ENCODE results near the gene FADS1.

FADS1 gene

GRCh38 chr11:61841636-61842527, 25.1 kb upstream of the FADS1 start:
- Histone ChIP-seq H3K9me3 (ENCODE audit: low read length) (no peaks in the 10 kb centered on the region), H3K27ac (ENCODE audit: low read depth, low read length) (no peak overlapping the region), H3K4me1 (ENCODE audit: insufficient read depth, low read length) (no peaks in the 10 kb centered on the region), H3K36me3 (ENCODE audit: insufficient read depth, low read length) (peaks cover 6% of the 10 kb centered on the region), H3K27me3 (ENCODE audit: control insufficient read depth in 1 of 2, insufficient read depth in 2 of 2, low read length in 2 of 2) (no peaks in the 10 kb centered on the region), H3K4me3 (ENCODE audit: low read depth in 1 of 2, low read length in 2 of 2) (no peak overlapping the region), H3K9ac (ENCODE audit: low read length) (no peak overlapping the region)

- H3K27me3 ChIP-seq (ENCODE audit: control insufficient read depth in 1 of 2, insufficient read depth in 2 of 2, low read length in 2 of 2), result no peaks in the 10 kb centered on the region
- no peak overlapping the region for H3K4me3 ChIP-seq (ENCODE audit: low read depth in 1 of 2, low read length in 2 of 2)
- H3K9ac ChIP-seq (ENCODE audit: low read length), result no peak overlapping the region
- no peak overlapping the region for H3K27ac ChIP-seq (ENCODE audit: low read depth, low read length)
- H3K36me3 ChIP-seq (ENCODE audit: insufficient read depth, low read length), result peaks cover 6% of the 10 kb centered on the region
- H3K4me1 ChIP-seq (ENCODE audit: insufficient read depth, low read length), result no peaks in the 10 kb centered on the region
- no peaks in the 10 kb centered on the region for H3K9me3 ChIP-seq (ENCODE audit: low read length)
Measured at GRCh38 chr11:61840371-61840770, 23.6 kb upstream of the FADS1 start.

GRCh38 chr11:61839742-61840141, 22.9 kb upstream of the FADS1 start:
- Histone ChIP-seq H3K36me3 (ENCODE audit: insufficient read depth, low read length) (peaks cover 6% of the 10 kb centered on the region), H3K27me3 (ENCODE audit: control insufficient read depth in 1 of 2, insufficient read depth in 2 of 2, low read length in 2 of 2) (no peaks in the 10 kb centered on the region), H3K9me3 (ENCODE audit: low read length) (no peaks in the 10 kb centered on the region), H3K9ac (ENCODE audit: low read length) (no peak overlapping the region), H3K4me3 (ENCODE audit: low read depth in 1 of 2, low read length in 2 of 2) (no peak overlapping the region), H3K27ac (ENCODE audit: low read depth, low read length) (no peak overlapping the region), H3K4me1 (ENCODE audit: insufficient read depth, low read length) (peaks cover 4% of the 10 kb centered on the region)

- H3K27ac ChIP-seq (ENCODE audit: low read depth, low read length), result no peak overlapping the region
- no peak overlapping the region for H3K4me3 ChIP-seq (ENCODE audit: low read depth in 1 of 2, low read length in 2 of 2)
- no peak overlapping the region for H3K9ac ChIP-seq (ENCODE audit: low read length)
- peaks cover 6% of the 10 kb centered on the region for H3K36me3 ChIP-seq (ENCODE audit: insufficient read depth, low read length)
- H3K27me3 ChIP-seq (ENCODE audit: control insufficient read depth in 1 of 2, insufficient read depth in 2 of 2, low read length in 2 of 2), result no peaks in the 10 kb centered on the region
- peaks cover 10% of the 10 kb centered on the region for H3K4me1 ChIP-seq (ENCODE audit: insufficient read depth, low read length)
- H3K9me3 ChIP-seq (ENCODE audit: low read length), result no peaks in the 10 kb centered on the region
Measured at GRCh38 chr11:61838921-61839320, 22.1 kb upstream of the FADS1 start.

- no peak overlapping the region for H3K9ac ChIP-seq (ENCODE audit: low read length)
- peaks cover 6% of the 10 kb centered on the region for H3K36me3 ChIP-seq (ENCODE audit: insufficient read depth, low read length)
- no peak overlapping the region for H3K27ac ChIP-seq (ENCODE audit: low read depth, low read length)
- H3K9me3 ChIP-seq (ENCODE audit: low read length), result no peaks in the 10 kb centered on the region
- no peaks in the 10 kb centered on the region for H3K27me3 ChIP-seq (ENCODE audit: control insufficient read depth in 1 of 2, insufficient read depth in 2 of 2, low read length in 2 of 2)
- H3K4me1 ChIP-seq (ENCODE audit: insufficient read depth, low read length), result peaks cover 10% of the 10 kb centered on the region
- no peak overlapping the region for H3K4me3 ChIP-seq (ENCODE audit: low read depth in 1 of 2, low read length in 2 of 2)
Measured at GRCh38 chr11:61838501-61838900, 21.7 kb upstream of the FADS1 start.

- Histone ChIP-seq H3K9ac (ENCODE audit: low read length) (no peak overlapping the region), H3K4me3 (ENCODE audit: low read depth in 1 of 2, low read length in 2 of 2) (no peak overlapping the region), H3K27ac (ENCODE audit: low read depth, low read length) (no peak overlapping the region), H3K27me3 (ENCODE audit: control insufficient read depth in 1 of 2, insufficient read depth in 2 of 2, low read length in 2 of 2) (no peaks in the 10 kb centered on the region), H3K36me3 (ENCODE audit: insufficient read depth, low read length) (peaks cover 6% of the 10 kb centered on the region), H3K4me1 (ENCODE audit: insufficient read depth, low read length) (peaks cover 10% of the 10 kb centered on the region), H3K9me3 (ENCODE audit: low read length) (no peaks in the 10 kb centered on the region)
Measured at GRCh38 chr11:61837411-61838005, 20.7 kb upstream of the FADS1 start.

- Histone ChIP-seq H3K27ac (ENCODE audit: low read depth, low read length) (no peak overlapping the region), H3K4me3 (ENCODE audit: low read depth in 1 of 2, low read length in 2 of 2) (no peak overlapping the region), H3K27me3 (ENCODE audit: control insufficient read depth in 1 of 2, insufficient read depth in 2 of 2, low read length in 2 of 2) (no peaks in the 10 kb centered on the region), H3K4me1 (ENCODE audit: insufficient read depth, low read length) (peaks cover 12% of the 10 kb centered on the region), H3K9ac (ENCODE audit: low read length) (no peak overlapping the region), H3K36me3 (ENCODE audit: insufficient read depth, low read length) (peaks cover 6% of the 10 kb centered on the region), H3K9me3 (ENCODE audit: low read length) (no peaks in the 10 kb centered on the region)
Measured at GRCh38 chr11:61836193-61836592, 19.4 kb upstream of the FADS1 start.

- no peaks in the 10 kb centered on the region for H3K27me3 ChIP-seq (ENCODE audit: control insufficient read depth in 1 of 2, insufficient read depth in 2 of 2, low read length in 2 of 2)
- peaks cover 29% of the 10 kb centered on the region for H3K4me1 ChIP-seq (ENCODE audit: insufficient read depth, low read length)
- no peaks in the 10 kb centered on the region for H3K9me3 ChIP-seq (ENCODE audit: low read length)
- no peak overlapping the region for H3K27ac ChIP-seq (ENCODE audit: low read depth, low read length)
- no peaks in the 10 kb centered on the region for H3K36me3 ChIP-seq (ENCODE audit: insufficient read depth, low read length)
- H3K4me3 ChIP-seq (ENCODE audit: low read depth in 1 of 2, low read length in 2 of 2), result no peak overlapping the region
- H3K9ac ChIP-seq (ENCODE audit: low read length), result no peak overlapping the region
Measured at GRCh38 chr11:61834278-61835048, 17.7 kb upstream of the FADS1 start.

- H3K4me3 ChIP-seq (ENCODE audit: low read depth in 1 of 2, low read length in 2 of 2), result no peak overlapping the region
- no peaks in the 10 kb centered on the region for H3K36me3 ChIP-seq (ENCODE audit: insufficient read depth, low read length)
- no peaks in the 10 kb centered on the region for H3K27me3 ChIP-seq (ENCODE audit: control insufficient read depth in 1 of 2, insufficient read depth in 2 of 2, low read length in 2 of 2)
- H3K4me1 ChIP-seq (ENCODE audit: insufficient read depth, low read length), result peaks cover 35% of the 10 kb centered on the region
- H3K9me3 ChIP-seq (ENCODE audit: low read length), result no peaks in the 10 kb centered on the region
- no peak overlapping the region for H3K9ac ChIP-seq (ENCODE audit: low read length)
- no peak overlapping the region for H3K27ac ChIP-seq (ENCODE audit: low read depth, low read length)
Measured at GRCh38 chr11:61833926-61834277, 17.1 kb upstream of the FADS1 start.

- Histone ChIP-seq H3K9me3 (ENCODE audit: low read length) (no peaks in the 10 kb centered on the region), H3K4me3 (ENCODE audit: low read depth in 1 of 2, low read length in 2 of 2) (no peak overlapping the region), H3K27me3 (ENCODE audit: control insufficient read depth in 1 of 2, insufficient read depth in 2 of 2, low read length in 2 of 2) (no peaks in the 10 kb centered on the region), H3K27ac (ENCODE audit: low read depth, low read length) (no peak overlapping the region), H3K9ac (ENCODE audit: low read length) (no peak overlapping the region), H3K4me1 (ENCODE audit: insufficient read depth, low read length) (peaks cover 37% of the 10 kb centered on the region), H3K36me3 (ENCODE audit: insufficient read depth, low read length) (no peaks in the 10 kb centered on the region)
Measured at GRCh38 chr11:61833471-61833870, 16.7 kb upstream of the FADS1 start.

- Histone ChIP-seq H3K4me3 (ENCODE audit: low read depth in 1 of 2, low read length in 2 of 2) (no peak overlapping the region), H3K4me1 (ENCODE audit: insufficient read depth, low read length) (peaks cover 37% of the 10 kb centered on the region), H3K27me3 (ENCODE audit: control insufficient read depth in 1 of 2, insufficient read depth in 2 of 2, low read length in 2 of 2) (no peaks in the 10 kb centered on the region), H3K9me3 (ENCODE audit: low read length) (no peaks in the 10 kb centered on the region), H3K9ac (ENCODE audit: low read length) (no peak overlapping the region), H3K36me3 (ENCODE audit: insufficient read depth, low read length) (no peaks in the 10 kb centered on the region), H3K27ac (ENCODE audit: low read depth, low read length) (no peak overlapping the region)
Measured at GRCh38 chr11:61832754-61833153, 16.0 kb upstream of the FADS1 start.

All from muscle layer of colon (tissue), 2 donors.